Trophoblast cell (in vitro differentiated cells and primary cell): Measurements from ENCODE around the gene PDIA5.

Source experiments
- DNase-seq, 2 donors: peaks; one replicate each; pipeline ENCODE4 v3.0.0-alpha.2; 2016
- H2AFZ ChIP-seq: 2 replicates; pipeline ENCODE4 v1.6.1; 2013; ENCODE audit warnings: low read length, moderate library complexity, mild to moderate bottlenecking; ENCODE audit not compliant: insufficient read depth, poor library complexity
- H2AK5ac ChIP-seq: 2 replicates; pipeline ENCODE4 v1.6.1; 2013; ENCODE audit warnings: mild to moderate bottlenecking, low read length
- H2BK120ac ChIP-seq: 2 replicates; pipeline ENCODE4 v1.6.1; 2013; ENCODE audit warnings: low read length, mild to moderate bottlenecking, moderate library complexity; ENCODE audit not compliant: insufficient read depth, poor library complexity
- H2BK12ac ChIP-seq: 2 replicates; pipeline ENCODE4 v1.6.1; 2013; ENCODE audit warnings: mild to moderate bottlenecking, low read length, moderate library complexity
- H2BK5ac ChIP-seq: 2 replicates; pipeline ENCODE4 v1.6.1; 2013; ENCODE audit warnings: low read length, low read depth, moderate library complexity, mild to moderate bottlenecking; ENCODE audit not compliant: poor library complexity
- H3K14ac ChIP-seq: 2 replicates; pipeline ENCODE4 v1.6.1; 2013; ENCODE audit warnings: mild to moderate bottlenecking, low read length
- H3K18ac ChIP-seq: 2 replicates; pipeline ENCODE4 v1.6.1; 2013; ENCODE audit warnings: mild to moderate bottlenecking, low read length
- H3K23ac ChIP-seq: 2 replicates; pipeline ENCODE4 v1.6.1; 2013; ENCODE audit warnings: low read length
- H3K27ac ChIP-seq: 2 replicates; pipeline ENCODE4 v1.5.1; 2013; ENCODE audit warnings: low read depth, mild to moderate bottlenecking, inconsistent platforms, low read length, moderate library complexity
- H3K27me3 ChIP-seq: 2 replicates; pipeline ENCODE4 v1.6.1; 2013; ENCODE audit warnings: inconsistent platforms, mild to moderate bottlenecking, low read length, moderate library complexity; ENCODE audit not compliant: insufficient read depth
- H3K36me3 ChIP-seq, 2 experiments: 1 replicate in 1 of 2; 2 replicates in 1 of 2; pipeline ENCODE4 v1.6.1; 2013; ENCODE audit warnings: low read length in 2 of 2, mild to moderate bottlenecking in 2 of 2, moderate library complexity in 1 of 2; ENCODE audit not compliant: insufficient read depth in 2 of 2, control insufficient read depth in 1 of 2
- H3K4ac ChIP-seq: 2 replicates; pipeline ENCODE4 v1.6.1; 2013; ENCODE audit warnings: low read depth, mild to moderate bottlenecking, low read length, moderate library complexity
- H3K4me1 ChIP-seq, 2 experiments: 1 replicate in 1 of 2; 2 replicates in 1 of 2; pipeline ENCODE4 v1.6.1; 2013; ENCODE audit warnings: low read length in 2 of 2, mild to moderate bottlenecking in 2 of 2, moderate library complexity in 1 of 2; ENCODE audit not compliant: insufficient read depth in 2 of 2, control insufficient read depth in 1 of 2
- H3K4me2 ChIP-seq: 2 replicates; pipeline ENCODE4 v1.6.1; 2013; ENCODE audit warnings: inconsistent platforms, mild to moderate bottlenecking, low read length, moderate library complexity
- H3K4me3 ChIP-seq: 2 replicates; pipeline ENCODE4 v1.5.1; 2013; ENCODE audit warnings: mild to moderate bottlenecking, low read depth, low read length, inconsistent platforms
- H3K79me1 ChIP-seq: one replicate; pipeline ENCODE4 v1.6.1; 2013; ENCODE audit warnings: low read length
- H3K79me2 ChIP-seq: 2 replicates; pipeline ENCODE4 v1.6.1; 2013; ENCODE audit warnings: low read length, mild to moderate bottlenecking; ENCODE audit not compliant: control insufficient read depth, insufficient read depth, poor library complexity
- H3K9ac ChIP-seq: 2 replicates; pipeline ENCODE4 v1.6.1; 2013; ENCODE audit warnings: mild to moderate bottlenecking, low read length
- H3K9me3 ChIP-seq: 2 replicates; pipeline ENCODE4 v1.6.1; 2013; ENCODE audit warnings: low read depth, mild to moderate bottlenecking, control low read depth, inconsistent platforms, low read length; ENCODE audit not compliant: insufficient read depth
- H4K12ac ChIP-seq: 2 replicates; pipeline ENCODE4 v1.6.1; 2013; ENCODE audit warnings: low read depth, mild to moderate bottlenecking, low read length, moderate library complexity
- H4K8ac ChIP-seq: 2 replicates; pipeline ENCODE4 v1.6.1; 2013; ENCODE audit warnings: low read depth, mild to moderate bottlenecking, low read length, moderate library complexity
- H4K91ac ChIP-seq: one replicate; pipeline ENCODE4 v1.6.1; 2013; ENCODE audit warnings: low read depth, mild to moderate bottlenecking, low read length, moderate library complexity
- WGBS: extraction: QIAGEN DNeasy Blood & Tissue Kit; methylation state at CpG from one replicate; pipeline ENCODE4 v1.1.7; 2013; ENCODE audit warnings: missing lambda C conversion rate; ENCODE audit not compliant: insufficient read length, insufficient coverage; ENCODE audit errors: extremely low coverage; 5-methylcytosine and 5-hydroxymethylcytosine counted together

The PDIA5 gene

DNA sequence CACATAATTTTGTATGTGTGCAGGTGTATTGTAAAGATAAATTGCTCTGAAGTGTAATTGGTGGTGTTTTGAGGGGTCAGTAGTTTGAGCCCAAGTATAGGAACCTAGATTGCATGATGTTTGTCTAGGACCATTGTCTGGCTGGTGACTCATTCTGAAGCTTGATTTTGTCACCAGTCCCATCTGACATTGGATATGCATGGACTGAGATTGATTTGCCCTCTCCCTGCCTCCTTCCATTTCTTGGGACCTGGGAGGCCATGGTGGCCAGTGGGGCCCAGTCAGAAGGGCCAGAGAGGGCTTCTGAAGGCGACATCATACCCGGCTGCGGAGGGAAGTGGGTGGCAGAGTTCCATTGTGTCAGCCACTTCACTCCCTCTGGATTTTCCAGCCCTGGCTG, 62.3 kb downstream of the PDIA5 start:
- no peaks in the 10 kb centered on the region for H3K9me3 ChIP-seq
- H3K4me2 ChIP-seq, result no peak overlapping the region
- H3K36me3 ChIP-seq, result peaks cover 42 to 67% of the 10 kb centered on the region in 2 experiments
- H4K8ac ChIP-seq, result no peak overlapping the region
- H3K23ac ChIP-seq, result no peak overlapping the region
- DNase-seq, result no peak
- no peaks in the 10 kb centered on the region for H3K79me1 ChIP-seq
- no peak overlapping the region for H3K27ac ChIP-seq
- H2BK5ac ChIP-seq, result no peak overlapping the region
- H2AK5ac ChIP-seq, result no peak overlapping the region
- no peak overlapping the region for H3K4me3 ChIP-seq
- H3K79me2 ChIP-seq, result no peaks in the 10 kb centered on the region
- H3K27me3 ChIP-seq, result no peaks in the 10 kb centered on the region
- WGBS, result no CpG with 5 or more reads among the region's 3 CpGs
- H2AFZ ChIP-seq, result no peak overlapping the region
- no peak overlapping the region for H2BK12ac ChIP-seq
- H4K91ac ChIP-seq, result no peak overlapping the region
- H3K4me1 ChIP-seq, result peaks cover 2 to 4% of the 10 kb centered on the region in 2 experiments
- no peak overlapping the region for H3K9ac ChIP-seq
- no peak overlapping the region for H3K14ac ChIP-seq
- H3K18ac ChIP-seq, result no peak overlapping the region
- H3K4ac ChIP-seq, result no peak overlapping the region
- no peak overlapping the region for H2BK120ac ChIP-seq
- no peak overlapping the region for H4K12ac ChIP-seq

DNA sequence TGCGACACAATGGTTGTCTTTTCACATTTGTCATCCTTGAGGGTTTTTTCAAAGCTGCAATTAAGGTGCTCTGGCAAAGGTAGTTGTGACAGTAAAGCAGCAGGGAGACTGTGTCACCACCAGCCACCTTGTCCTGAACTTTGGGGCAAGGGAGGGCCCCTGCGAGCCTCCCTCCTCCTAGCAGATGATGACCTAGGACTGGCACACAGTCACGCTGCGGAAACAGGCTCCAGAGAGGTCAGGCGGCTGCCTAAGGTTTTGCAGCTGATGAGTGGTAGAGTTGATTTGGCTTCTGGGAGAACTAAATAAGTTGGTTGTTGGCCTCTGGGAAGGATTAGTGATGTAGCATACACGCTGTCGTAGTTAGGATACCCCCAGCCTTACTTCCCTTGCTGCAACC, 62.7 kb downstream of the PDIA5 start:
- Histone ChIP-seq H3K27ac (no peak overlapping the region), H3K4me2 (no peak overlapping the region), H3K4me3 (no peak overlapping the region), H2AK5ac (no peak overlapping the region), H3K27me3 (no peaks in the 10 kb centered on the region), H2BK120ac (no peak overlapping the region), H3K14ac (no peak overlapping the region), H3K79me1 (no peaks in the 10 kb centered on the region), H3K4ac (no peak overlapping the region), H3K9me3 (no peaks in the 10 kb centered on the region), H3K23ac (no peak overlapping the region), H3K18ac (no peak overlapping the region), H3K4me1 (peaks cover 2 to 4% of the 10 kb centered on the region in 2 experiments), H4K12ac (no peak overlapping the region), H2BK5ac (no peak overlapping the region), H3K79me2 (no peaks in the 10 kb centered on the region), H3K36me3 (peaks cover 41 to 67% of the 10 kb centered on the region in 2 experiments), H4K91ac (no peak overlapping the region), H2AFZ (no peak overlapping the region), H3K9ac (no peak overlapping the region), H4K8ac (no peak overlapping the region), H2BK12ac (no peak overlapping the region)
- WGBS, result no CpG with 5 or more reads among the region's 7 CpGs
- no peak for DNase-seq

DNA sequence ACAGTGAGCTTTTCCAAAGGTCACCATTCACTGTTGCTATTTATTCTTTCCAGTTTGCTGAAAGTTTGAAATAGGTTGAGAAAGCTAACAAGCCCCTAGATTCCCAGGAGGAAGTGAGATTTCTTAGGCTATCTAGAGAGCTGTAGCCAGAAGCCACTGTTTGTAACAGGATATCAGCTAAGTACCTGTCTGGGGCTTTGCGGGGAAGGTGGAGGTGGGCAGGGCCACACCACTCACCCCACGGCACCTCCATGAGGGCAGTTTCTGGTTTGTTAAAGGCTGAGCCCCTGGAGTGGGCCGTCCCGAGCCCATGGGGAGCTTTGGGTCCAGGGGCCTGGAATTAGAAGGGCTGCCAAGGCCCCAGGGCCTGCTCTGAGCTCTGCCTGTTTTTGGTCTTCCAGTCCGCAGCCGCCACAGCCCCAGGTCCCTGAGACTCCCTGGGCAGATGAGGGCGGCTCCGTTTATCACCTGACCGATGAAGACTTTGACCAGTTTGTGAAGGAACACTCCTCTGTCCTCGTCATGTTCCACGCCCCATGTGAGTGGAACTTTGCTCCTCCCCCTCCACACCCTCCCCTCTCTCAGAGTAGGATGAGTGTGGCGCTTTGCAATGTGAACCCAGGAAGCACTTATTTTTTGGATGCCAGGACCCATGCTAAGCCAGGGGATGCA, 63.4 kb downstream of the PDIA5 start:
- Histone ChIP-seq H3K4me2 (no peak overlapping the region), H3K27ac (no peak overlapping the region), H3K23ac (no peak overlapping the region), H3K18ac (no peak overlapping the region), H3K4me1 (peaks cover 2 to 4% of the 10 kb centered on the region in 2 experiments), H2AFZ (no peak overlapping the region), H3K9me3 (no peaks in the 10 kb centered on the region), H3K79me2 (no peaks in the 10 kb centered on the region), H3K79me1 (no peaks in the 10 kb centered on the region), H2BK5ac (no peak overlapping the region), H2BK120ac (no peak overlapping the region), H3K4ac (no peak overlapping the region), H2AK5ac (no peak overlapping the region), H3K27me3 (no peaks in the 10 kb centered on the region), H3K14ac (no peak overlapping the region), H4K8ac (no peak overlapping the region), H4K91ac (no peak overlapping the region), H3K9ac (no peak overlapping the region), H3K36me3 (peaks cover 44 to 69% of the 10 kb centered on the region in 2 experiments), H2BK12ac (no peak overlapping the region), H4K12ac (no peak overlapping the region), H3K4me3 (no peak overlapping the region)
- WGBS, result no CpG with 5 or more reads among the region's 12 CpGs
- DNase-seq, result no peak

GRCh38 chr3:123134671-123135070, 67.8 kb downstream of the PDIA5 start:
- Histone ChIP-seq H2BK5ac (no peak overlapping the region), H3K9ac (no peak overlapping the region), H2BK120ac (no peak overlapping the region), H2AK5ac (no peak overlapping the region), H3K27ac (no peak overlapping the region), H3K79me1 (no peaks in the 10 kb centered on the region), H2BK12ac (no peak overlapping the region), H3K79me2 (no peaks in the 10 kb centered on the region), H3K4me1 (peaks cover 0 to under 1% of the 10 kb centered on the region in 2 experiments), H3K4me2 (no peak overlapping the region), H4K91ac (no peak overlapping the region), H3K9me3 (no peaks in the 10 kb centered on the region), H3K14ac (no peak overlapping the region), H3K36me3 (peaks cover 35 to 60% of the 10 kb centered on the region in 2 experiments), H3K27me3 (no peaks in the 10 kb centered on the region), H3K4me3 (no peak overlapping the region), H3K23ac (no peak overlapping the region), H3K4ac (no peak overlapping the region), H4K12ac (no peak overlapping the region), H3K18ac (no peak overlapping the region), H4K8ac (no peak overlapping the region), H2AFZ (no peak overlapping the region)
- WGBS, result no CpG with 5 or more reads among the region's 10 CpGs
- DNase-seq, result no peak
